UCSD-AML1 (cell line): ENCODE data around the gene MUL1.
"Not testable (repeated sequence)": the region's sequence is repeated elsewhere in the genome, so short reads cannot be mapped to it uniquely, and the experiment has no call there.

ENCODE experiments used
- DNase-seq: peaks from one replicate; lab custom pipeline; 2025; ENCODE audit not compliant: unreplicated experiment; lab: John Stamatoyannopoulos, UW

Gene MUL1

DNA sequence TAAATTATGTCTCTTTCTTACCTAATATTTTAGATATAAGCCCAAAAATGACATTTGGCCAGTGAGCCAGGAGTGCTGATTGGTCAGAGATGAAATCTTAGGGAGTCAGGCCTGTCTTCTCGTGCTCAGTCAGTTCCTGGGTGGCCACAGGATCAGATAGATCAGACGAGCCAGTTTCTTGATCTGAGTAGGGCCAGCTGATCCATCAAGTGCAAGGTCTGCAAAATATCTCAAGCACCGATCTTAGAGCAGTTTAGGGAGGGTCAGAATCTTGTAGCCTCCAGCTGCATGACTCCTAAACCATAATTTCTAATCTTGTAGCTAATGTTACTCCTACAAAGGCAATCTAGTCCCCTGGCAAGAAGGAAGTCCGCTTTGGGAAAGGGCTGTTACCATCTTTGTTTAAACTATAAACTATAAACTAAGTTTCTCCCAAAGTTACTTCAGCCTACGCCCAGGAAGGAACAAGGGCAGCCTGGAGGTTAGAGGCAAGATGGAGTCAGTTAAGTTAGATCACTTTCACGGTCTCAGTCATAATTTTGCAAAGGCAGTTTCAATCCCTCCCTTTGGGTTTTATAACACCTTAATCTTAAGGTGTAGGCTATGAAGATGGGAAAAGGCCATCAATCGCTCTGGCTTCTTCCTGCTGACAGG is 11.8 kb upstream of the MUL1 start:
- DNase-seq = not testable (repeated sequence)

GRCh38 chr1:20511518-20512428 is 3.8 kb upstream of the MUL1 start:
- DNase-seq = no peak

DNA sequence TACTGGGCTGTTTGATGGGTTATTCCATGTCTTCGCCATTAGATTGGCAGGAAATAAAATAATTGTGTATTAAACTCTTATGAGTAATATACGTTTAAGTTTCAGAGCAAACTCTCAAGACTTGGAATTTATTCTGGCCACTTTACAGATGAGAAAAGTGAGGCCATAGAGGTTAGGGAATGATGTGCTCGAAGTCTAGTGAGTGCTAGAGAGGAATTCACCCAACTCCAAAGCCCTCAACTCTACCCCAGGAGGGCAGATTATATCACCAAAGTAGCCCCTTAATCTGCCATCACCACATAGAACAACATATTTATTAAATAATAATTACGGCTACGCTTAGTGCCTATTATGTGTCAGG is 440 bp upstream of the MUL1 start:
- no peak for DNase-seq

- DNase-seq = no peak
Observed at GRCh38 chr1:20507248-20507563, 745 bp downstream of the MUL1 start.

DNA sequence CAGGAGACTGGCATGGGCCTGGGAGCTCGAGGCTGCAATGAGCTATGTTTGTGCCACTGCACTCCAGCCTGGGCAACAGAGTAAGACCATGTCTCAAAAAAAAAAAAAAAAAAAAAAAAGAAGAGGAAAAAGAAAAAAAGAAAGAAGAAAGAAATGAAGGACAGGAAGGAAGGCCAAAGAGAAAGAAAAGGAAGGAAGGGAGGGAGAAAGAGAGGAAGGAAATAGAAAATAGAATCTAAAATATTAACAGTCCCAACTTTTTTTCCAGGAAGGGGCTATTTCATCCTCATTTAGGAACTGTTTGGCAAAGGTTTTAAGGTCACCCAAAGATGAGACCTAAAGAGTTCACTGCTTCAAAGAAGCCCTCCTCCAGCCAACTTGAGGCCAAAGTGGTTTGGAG is 2.5 kb downstream of the MUL1 start:
- DNase-seq = no peak

DNA sequence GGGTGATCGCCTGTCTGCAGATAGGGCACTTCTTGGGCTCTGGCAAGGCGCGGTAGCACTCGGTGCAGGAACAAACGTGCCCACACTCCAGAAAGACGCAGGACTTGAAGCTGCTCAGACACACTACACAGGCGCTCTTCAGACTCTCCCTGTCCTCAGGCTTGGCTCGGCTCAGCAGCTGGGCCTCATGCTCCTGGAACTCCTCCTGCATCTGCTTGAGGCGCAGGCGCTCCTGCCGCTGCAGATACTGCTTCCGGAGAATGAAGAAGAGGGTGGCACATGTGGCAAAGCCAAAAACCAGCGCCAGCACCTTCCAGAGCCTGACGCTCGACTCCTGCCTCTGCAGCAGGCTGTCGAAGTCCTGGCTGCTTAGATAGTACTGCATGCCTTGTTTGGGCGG is 7.2 kb downstream of the MUL1 start:
- no peak for DNase-seq

DNA sequence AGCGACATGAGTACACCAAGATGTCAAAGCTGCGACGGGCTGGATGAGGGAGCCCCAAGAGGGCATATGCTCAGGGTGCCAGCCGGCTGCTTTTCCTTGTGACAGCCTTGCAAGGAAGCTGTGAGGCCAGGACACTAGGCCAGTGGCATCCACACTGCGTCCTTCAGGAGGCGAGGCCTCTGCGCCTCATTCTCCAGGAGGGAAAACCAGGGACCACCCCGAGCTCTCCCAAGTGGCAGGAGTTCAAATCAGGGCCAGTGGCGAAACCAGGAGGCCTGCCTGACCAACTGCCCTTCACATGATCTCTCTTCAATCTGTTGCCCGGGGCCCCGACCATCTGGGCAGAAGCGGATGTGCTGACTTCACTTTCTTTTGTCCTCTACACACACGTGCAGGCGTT is 8.2 kb downstream of the MUL1 start:
- DNase-seq = no peak

DNA sequence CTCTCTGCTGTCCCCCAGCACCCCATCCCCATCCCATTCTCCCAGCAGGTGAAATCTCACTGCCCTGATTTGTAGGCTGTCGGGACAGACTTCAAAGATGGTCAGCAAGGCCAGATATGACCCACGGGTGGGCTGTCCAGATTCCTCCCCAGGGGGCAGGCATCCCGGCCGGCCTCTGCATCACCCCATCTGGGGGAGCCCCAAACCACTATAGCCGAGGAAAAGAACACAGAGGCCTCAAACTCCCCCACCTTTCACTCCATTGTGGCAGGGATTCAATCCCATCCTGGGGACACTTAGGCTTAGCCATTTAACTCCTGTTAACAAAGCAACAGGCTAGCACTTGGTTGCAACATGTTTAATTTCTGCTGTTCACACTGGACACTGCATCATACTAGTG is 8.8 kb downstream of the MUL1 start:
- no peak for DNase-seq

DNA sequence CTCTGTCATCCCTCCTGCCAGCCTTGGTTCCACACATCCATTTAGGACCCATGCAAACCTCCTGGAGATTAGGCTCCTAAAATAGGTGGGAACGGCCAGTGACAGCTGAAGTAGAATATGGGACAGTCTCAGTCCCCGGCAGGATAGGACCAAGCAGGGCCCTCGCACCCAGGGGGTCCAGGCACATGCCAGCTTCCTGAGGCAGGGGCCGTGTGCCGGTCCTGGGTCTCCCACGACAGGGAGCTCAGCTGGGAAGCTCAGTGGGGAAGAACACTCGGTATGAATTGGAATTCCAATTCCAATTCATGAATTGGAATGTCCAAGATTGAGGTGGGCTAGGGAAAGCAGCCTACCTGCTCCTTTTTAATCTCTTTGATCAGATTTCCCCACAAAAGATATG is 9.8 kb downstream of the MUL1 start:
- no peak for DNase-seq

DNA sequence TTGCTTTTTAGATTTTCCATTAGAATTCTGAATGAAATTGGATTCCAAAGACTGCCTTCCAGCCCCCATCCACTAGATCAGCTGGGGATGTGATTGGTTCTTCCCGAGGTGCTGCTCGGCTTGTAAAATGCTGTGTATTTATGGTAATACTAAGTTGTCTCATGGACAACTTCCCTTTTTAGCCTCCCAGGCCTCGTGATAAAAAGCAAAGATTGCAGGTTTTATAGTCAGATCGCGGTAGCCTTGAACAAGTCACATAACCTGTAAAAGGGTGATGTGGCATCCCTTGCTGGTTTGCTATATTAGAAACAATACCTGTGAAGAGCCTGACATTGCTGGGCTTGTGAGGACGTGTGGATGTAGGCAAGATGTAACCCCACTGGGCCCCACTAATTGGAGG is 10.4 kb downstream of the MUL1 start:
- no peak for DNase-seq

- not testable (repeated sequence) for DNase-seq
Observed at GRCh38 chr1:20496725-20497383, 11.1 kb downstream of the MUL1 start.

DNA sequence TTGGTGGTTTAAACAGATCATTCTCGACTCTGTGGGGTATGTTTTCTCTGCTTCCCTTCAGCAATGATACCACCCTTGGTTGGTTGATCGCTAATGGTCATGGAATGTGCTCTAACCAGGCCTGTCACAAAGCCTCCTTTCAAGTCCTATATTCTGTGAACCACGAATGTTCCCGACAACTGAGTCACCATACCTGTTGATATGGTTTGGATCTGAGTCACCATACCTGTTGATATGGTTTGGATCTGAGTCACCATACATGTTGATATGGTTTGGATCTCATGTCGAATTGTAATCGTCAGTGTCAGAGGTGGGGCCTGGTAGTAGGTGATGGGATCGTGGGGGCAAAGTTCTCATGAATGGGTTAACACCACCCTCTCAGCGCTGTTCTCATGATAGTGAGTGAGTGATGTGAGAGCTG is 11.7 kb downstream of the MUL1 start:
- DNase-seq = no peak

GRCh38 chr1:20495661-20496060 is 12.3 kb downstream of the MUL1 start:
- no peak for DNase-seq

DNA sequence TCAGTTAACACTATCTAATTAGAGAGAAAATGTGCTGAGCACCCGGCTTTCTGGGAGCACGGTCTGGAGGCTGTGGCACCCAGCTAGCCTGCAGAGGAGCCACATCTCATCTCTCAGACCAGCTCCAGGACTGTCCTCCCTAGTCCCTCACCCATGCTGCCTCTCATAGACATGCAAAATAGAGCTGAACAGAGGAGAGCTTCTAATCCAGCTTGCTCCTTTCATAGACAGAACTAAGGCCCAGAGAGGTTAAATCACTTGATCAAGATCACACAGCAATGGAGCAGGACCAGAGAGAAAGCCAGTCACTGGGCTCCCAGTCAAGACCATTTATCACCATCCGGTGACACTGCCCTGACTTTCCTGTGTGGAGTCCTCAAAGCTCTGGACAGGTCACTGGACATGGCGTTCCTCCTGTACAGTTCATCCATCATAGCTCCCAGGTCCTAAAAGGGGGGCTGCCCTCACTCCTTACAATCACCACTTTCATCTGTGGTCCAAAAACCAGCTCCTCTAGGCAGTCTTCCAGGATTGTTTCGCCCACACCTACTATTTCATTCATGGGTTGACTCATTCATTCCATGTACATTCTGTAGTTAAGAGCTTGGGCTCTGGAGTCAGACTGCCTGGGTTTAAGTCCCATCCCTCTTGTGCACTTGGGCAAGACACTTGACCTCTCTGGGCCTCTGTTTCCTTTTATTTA is 13.2 kb downstream of the MUL1 start:
- no peak for DNase-seq

GRCh38 chr1:20493839-20494608 is 13.9 kb downstream of the MUL1 start:
- DNase-seq = peak; percentile 81

DNA sequence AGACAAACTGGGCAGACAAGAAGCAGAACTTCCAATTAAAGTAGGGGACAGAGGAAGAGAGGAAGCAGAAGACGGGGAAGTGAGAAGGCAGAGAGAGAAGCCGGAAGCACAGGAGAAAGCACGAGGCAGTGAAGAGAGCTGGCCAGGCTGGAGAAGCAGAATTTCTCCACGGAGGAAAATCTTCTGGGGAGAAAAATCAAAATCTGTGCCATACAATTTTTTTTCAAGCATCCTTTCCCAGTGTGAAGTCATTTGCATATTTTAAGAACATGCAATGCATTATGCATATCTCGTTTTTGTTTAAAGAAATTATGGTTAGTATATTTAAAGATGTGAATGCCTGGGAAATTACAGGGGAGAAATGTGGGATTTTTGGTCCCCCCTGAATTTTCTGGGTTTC is 14.6 kb downstream of the MUL1 start:
- no peak for DNase-seq

DNA sequence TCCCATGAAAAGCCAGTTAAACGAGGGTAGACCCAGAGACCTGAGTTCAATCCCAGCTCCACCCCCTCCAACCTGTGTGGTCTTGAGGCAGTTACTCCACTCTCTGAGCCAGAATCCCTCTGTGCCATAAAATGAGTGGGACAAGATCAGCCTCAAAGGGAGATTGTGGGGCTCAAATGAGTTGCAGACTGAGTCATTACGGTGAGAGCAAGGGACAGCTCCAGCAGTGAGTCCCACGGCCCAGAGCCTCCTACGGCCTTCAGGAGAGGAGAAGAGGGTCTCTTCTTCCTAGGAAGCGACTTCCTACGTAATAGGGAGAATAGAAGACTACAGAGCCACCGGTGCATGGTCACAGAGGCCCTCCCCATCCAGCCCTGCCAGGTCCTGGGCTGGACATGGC is 15.2 kb downstream of the MUL1 start:
- DNase-seq = no peak

DNA sequence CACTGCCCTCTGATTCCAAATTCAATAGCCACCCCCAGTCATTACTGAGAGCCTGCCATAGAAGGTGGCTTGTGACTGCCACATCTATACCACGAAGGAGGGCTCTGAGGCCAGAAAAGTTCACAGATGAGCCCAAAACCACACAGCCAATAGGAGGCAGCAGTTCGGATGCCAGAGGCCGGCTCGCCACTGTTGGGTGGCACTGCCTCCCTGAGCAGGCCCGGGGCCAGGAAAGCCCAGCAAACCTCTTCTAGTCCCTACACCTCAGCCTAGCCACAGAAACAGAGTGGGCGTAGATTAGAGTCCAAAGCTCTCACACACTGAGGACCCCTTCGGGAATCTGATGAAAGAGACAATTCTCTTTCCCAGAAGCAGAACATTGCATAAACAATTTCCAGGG is 16.1 kb downstream of the MUL1 start:
- DNase-seq = no peak

GRCh38 chr1:20491178-20491577 is 16.8 kb downstream of the MUL1 start:
- DNase-seq = no peak

DNA sequence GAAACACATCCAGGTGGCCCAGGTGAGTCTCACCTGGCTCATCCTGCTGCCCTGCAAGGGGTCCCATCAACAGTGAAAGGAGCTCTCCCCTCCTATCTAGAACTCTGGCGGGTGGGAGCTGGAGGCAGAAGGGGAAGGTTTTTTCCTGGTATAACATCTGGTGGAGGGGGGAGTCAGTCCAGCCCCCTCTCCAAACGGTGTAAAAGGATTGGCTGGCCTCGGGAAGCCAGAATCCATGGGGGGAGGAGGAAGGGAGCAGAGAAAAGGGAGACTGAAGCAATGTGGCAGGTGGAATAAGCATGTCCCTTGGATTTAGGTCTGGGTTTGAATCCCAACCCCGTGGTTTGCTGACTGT is 20.7 kb downstream of the MUL1 start:
- DNase-seq = no peak
